B cell (primary cell): ENCODE results near the gene AREL1. TPM values are rescaled to one million over a fixed set of nuclear protein-coding genes. Genes with fewer than 3 reads are reported as not detected.

Experiments used
- ATAC-seq: fragments of 200-7000 bp; cut with Tn5 transposase; one replicate; pipeline ENCODE4 v1.10.0; 2021; ENCODE audit warnings: low read depth, mild to moderate bottlenecking, moderate number of reproducible peaks, moderate library complexity
- CTCF ChIA-PET: fragments of 350-600 bp; sonication (Branson Sonifier 250); formaldehyde crosslinking; loops from one replicate; lab custom pipeline; 2021; ENCODE audit warnings: antibody characterized with exemption, inconsistent platforms; lab: Charles Lee
- POLR2A ChIA-PET: fragments of 350-600 bp; sonication (Branson Sonifier 250); formaldehyde crosslinking; loops from one replicate; lab custom pipeline; 2021; ENCODE audit warnings: antibody characterized with exemption; lab: Charles Lee
- DNase-seq: peaks from one replicate; pipeline ENCODE4 v3.0.0; 2013
- H2AFZ ChIP-seq: 2 replicates; pipeline ENCODE4 v1.6.1; 2012; ENCODE audit warnings: mild to moderate bottlenecking, low read depth, low read length; ENCODE audit not compliant: insufficient read depth, poor library complexity, severe bottlenecking
- H3K27ac ChIP-seq, 2 donors: 1 replicate in 1 of 2; 2 replicates in 1 of 2; pipeline ENCODE4 v1.5.1; 2012 to 2013; ENCODE audit warnings: low read length in 2 of 2, mild to moderate bottlenecking in 2 of 2, moderate library complexity in 1 of 2
- H3K27me3 ChIP-seq, 4 experiments: fragments of 200-600 bp in 1 of 4; sonication (generic) in 1 of 4; replicated peaks in 1 of 4; 1 replicate in 2 of 4; 2 replicates in 2 of 4; pipeline versions ENCODE4 v1.6.1 to v1.7.0; 2013 to 2016; ENCODE audit warnings: low read length in 3 of 4, mild to moderate bottlenecking in 2 of 4, mixed read lengths in 1 of 4, moderate library complexity in 1 of 4; ENCODE audit not compliant: insufficient read depth in 4 of 4, control insufficient read depth in 3 of 4; ENCODE audit errors: control extremely low read depth in 1 of 4
- H3K36me3 ChIP-seq, 2 experiments: replicated peaks in 1 of 2; 1 replicate in 1 of 2; 2 replicates in 1 of 2; pipeline versions ENCODE4 v1.6.1 to v1.7.1; 2013; ENCODE audit warnings: low read length in 1 of 2; ENCODE audit not compliant: insufficient read depth in 2 of 2, control insufficient read depth in 1 of 2; ENCODE audit errors: control extremely low read depth in 1 of 2, extremely low read depth in 1 of 2
- H3K4me1 ChIP-seq, 2 donors: fragments of 200-600 bp in 1 of 2; sonication (generic) in 1 of 2; 1 replicate in 1 of 2; 2 replicates in 1 of 2; pipeline versions ENCODE4 v1.5.1 to v1.6.1; 2013 to 2017; ENCODE audit warnings: low read length in 2 of 2; ENCODE audit not compliant: control insufficient read depth in 2 of 2, insufficient read depth in 2 of 2
- H3K4me2 ChIP-seq: replicated peaks from 2 replicates; pipeline ENCODE3; 2012; ENCODE audit warnings: mild to moderate bottlenecking, low read depth, low read length; ENCODE audit not compliant: poor library complexity, severe bottlenecking
- H3K4me3 ChIP-seq, 5 experiments: fragments of 200-600 bp in 1 of 5; sonication (generic) in 1 of 5; 1 replicate in 3 of 5; 2 replicates in 2 of 5; pipeline versions ENCODE4 v1.5.1 to v1.7.0; 2011 to 2016; ENCODE audit warnings: low read length in 4 of 5, mild to moderate bottlenecking in 4 of 5, low read depth in 2 of 5, control low read depth in 1 of 5, moderate library complexity in 1 of 5; ENCODE audit not compliant: insufficient read depth in 1 of 5; ENCODE audit errors: control extremely low read depth in 1 of 5, extremely low read depth in 1 of 5
- H3K79me2 ChIP-seq: fragments of 200-600 bp; sonication (generic); one replicate; pipeline ENCODE4 v1.6.0; 2016; ENCODE audit warnings: low read length; ENCODE audit not compliant: control insufficient read depth, insufficient read depth
- H3K9ac ChIP-seq: fragments of 200-600 bp; sonication (generic); 2 replicates; pipeline ENCODE4 v1.6.1; 2017; ENCODE audit warnings: mild to moderate bottlenecking, low read length, moderate library complexity
- H3K9me3 ChIP-seq, 3 donors: one replicate each; pipeline versions ENCODE4 v1.6.1 to v1.7.1; 2013; ENCODE audit warnings: low read length in 2 of 3; ENCODE audit not compliant: control insufficient read depth in 2 of 3, insufficient read depth in 1 of 3; ENCODE audit errors: control extremely low read depth in 1 of 3
- H4K20me1 ChIP-seq: 2 replicates; pipeline ENCODE4 v1.6.0; 2012; ENCODE audit warnings: mild to moderate bottlenecking, low read length; ENCODE audit not compliant: insufficient read depth, control insufficient read depth, poor library complexity, severe bottlenecking
- H3K27ac Mint-ChIP-seq: one replicate; pipeline ENCODE4 v1.8.0; 2021; ENCODE audit warnings: mixed read lengths
- H3K27me3 Mint-ChIP-seq: one replicate; pipeline ENCODE4 v1.8.0; 2021; ENCODE audit warnings: mixed read lengths
- H3K4me1 Mint-ChIP-seq: one replicate; pipeline ENCODE4 v1.8.0; 2021; ENCODE audit warnings: mixed read lengths
- H3K4me3 Mint-ChIP-seq: one replicate; pipeline ENCODE4 v1.8.0; 2021; ENCODE audit warnings: mixed read lengths
- H3K9me3 Mint-ChIP-seq: one replicate; pipeline ENCODE4 v1.8.0; 2022; ENCODE audit warnings: mixed read lengths; ENCODE audit not compliant: insufficient read depth
- CTCF ChIP-seq: fragments of 200-600 bp; IDR thresholded peaks from one replicate; pipeline ENCODE4 v1.8.0; 2022; ENCODE audit warnings: antibody characterized with exemption, mild to moderate bottlenecking
- EZH2 ChIP-seq: IDR thresholded peaks from 2 replicates; pipeline ENCODE4 v1.6.1; 2012; ENCODE audit warnings: borderline replicate concordance, low read depth, mild to moderate bottlenecking, moderate library complexity, low read length; ENCODE audit not compliant: insufficient read depth, poor library complexity, severe bottlenecking
- WGBS: methylation state at CpG from one replicate; pipeline ENCODE4 v1.1.5; 2013; ENCODE audit warnings: missing lambda C conversion rate; ENCODE audit not compliant: insufficient coverage; 5-methylcytosine and 5-hydroxymethylcytosine counted together
- intact Hi-C: fragments of 100-400 bp; cut with micrococcal nuclease; formaldehyde crosslinking; loops from one replicate; pipeline ENCODE4 v1.10.0; 2022
- polyA plus RNA-seq: library from polyadenylated mRNA; depleted of rRNA; stranded (reverse); fragments of >200 nt; gene quantifications from 2 replicates; pipeline ENCODE4 v1.2.3, GENCODE V29; 2012
- total RNA-seq, 2 donors: library from RNA; stranded (reverse); fragments of 120-200 nt in 1 of 2; gene quantifications; 1 replicate in 1 of 2; 2 replicates in 1 of 2; pipeline versions ENCODE4 v1.2.3 to v1.2.4, GENCODE V29; 2013 to 2022

The AREL1 gene
- total and polyA plus RNA-seq, 2 donors (not counting 1 experiment from before 2014, with no cell fraction given), result 19.2 to 39.4 TPM

GRCh38 chr14:74685056-74685455 lies 27.8 kb downstream of the AREL1 start:
- ChIA-PET POLR2A (no interaction called here), CTCF (interaction anchor here (1.0 to 1.7 kb wide), 4 partner anchors 67 to 78 kb away, joined by 3 to 8 read pairs (median 3); partner anchors contain the start of genes LTBP2 and YLPM1)
- 67% methylated on average over 2 of the region's 2 CpGs for WGBS
- Histone ChIP-seq H4K20me1 (peaks cover 13% of the 10 kb centered on the region), H2AFZ (no peak overlapping the region), H3K27ac (no peak overlapping the region), H3K36me3 (peaks cover 2 to 42% of the 10 kb centered on the region in 2 experiments), H3K4me3 (no peak overlapping the region), H3K27me3 (no peaks in the 10 kb centered on the region), H3K9ac (no peak overlapping the region), H3K4me1 (peaks cover 29% of the 10 kb centered on the region in 2 donors), H3K4me2 (peak overlapping the region; percentile 42), H3K79me2 (peaks cover 3% of the 10 kb centered on the region), H3K9me3 (no peaks in the 10 kb centered on the region)
- Mint-ChIP-seq H3K4me3 (peak overlapping the region; percentile 40), H3K27me3 (no peaks in the 10 kb centered on the region), H3K9me3 (no peaks in the 10 kb centered on the region), H3K4me1 (peaks cover 27% of the 10 kb centered on the region), H3K27ac (no peak overlapping the region)
- no peak for TF ChIP-seq EZH2
- intact Hi-C loops, result loop anchor here (2.0 to 10.0 kb wide), 2 partner anchors 76 to 110 kb away; no protein-coding TSS in a partner anchor
- DNase-seq, result no peak
- ATAC-seq, result no peak

- Histone ChIP-seq H3K9ac (no peak overlapping the region), H3K9me3 (no peaks in the 10 kb centered on the region), H3K27ac (no peak overlapping the region), H4K20me1 (peaks cover 13% of the 10 kb centered on the region), H3K4me2 (peak overlapping the region; percentile 42), H3K4me3 (no peak overlapping the region), H3K79me2 (peaks cover 3% of the 10 kb centered on the region), H3K27me3 (no peaks in the 10 kb centered on the region), H3K36me3 (peaks cover 0 to 38% of the 10 kb centered on the region in 2 experiments), H2AFZ (no peak overlapping the region), H3K4me1 (peaks cover 29% of the 10 kb centered on the region in 2 donors)
- H3K27ac Mint-ChIP-seq, result peak overlapping the region; percentile 64
- ATAC-seq (peak; percentile 82), DNase-seq (peak; percentile 72)
- H3K4me3 Mint-ChIP-seq, result peak overlapping the region; percentile 59
- H3K27me3 Mint-ChIP-seq, result no peaks in the 10 kb centered on the region
- H3K9me3 Mint-ChIP-seq, result no peaks in the 10 kb centered on the region
- WGBS, result 7% methylated on average over 7 of the region's 12 CpGs
- POLR2A ChIA-PET, result no interaction called here
- H3K4me1 Mint-ChIP-seq, result peaks cover 27% of the 10 kb centered on the region
- intact Hi-C loops, result loop anchor here (2.0 to 10.0 kb wide), 2 partner anchors 76 to 110 kb away; no protein-coding TSS in a partner anchor
- TF ChIP-seq CTCF, result no peak
- no peak for TF ChIP-seq EZH2
- CTCF ChIA-PET, result interaction anchor here (1.0 to 1.7 kb wide), 4 partner anchors 66 to 79 kb away, joined by 3 to 8 read pairs (median 3); partner anchors contain the start of genes LTBP2 and YLPM1
Measured at GRCh38 chr14:74684434-74684833, 28.4 kb downstream of the AREL1 start.
